HG03558 (cell line): Measurements from ENCODE around the gene QSOX1.

Experiments used
- ATAC-seq: cut with Tn5 transposase; IDR thresholded peaks from one replicate; pipeline ENCODE4 v1.9.1; 2021; ENCODE audit warnings: moderate number of reproducible peaks; ENCODE audit not compliant: unreplicated experiment; ENCODE audit errors: extremely low read depth

Gene QSOX1

GRCh38 chr1:180230791-180231505 is 76.3 kb downstream of the QSOX1 start:
- ATAC-seq, result no peak

GRCh38 chr1:180231506-180231921 is 76.8 kb downstream of the QSOX1 start:
- no peak for ATAC-seq

- ATAC-seq, result no peak
Measured at GRCh38 chr1:180231936-180232335, 77.3 kb downstream of the QSOX1 start.

- ATAC-seq, result no peak
Measured at GRCh38 chr1:180232521-180233043, 77.9 kb downstream of the QSOX1 start.

- no peak for ATAC-seq
Measured at GRCh38 chr1:180233191-180234011, 78.7 kb downstream of the QSOX1 start.

GRCh38 chr1:180234369-180235076 is 79.9 kb downstream of the QSOX1 start:
- no peak for ATAC-seq

- ATAC-seq, result no peak
Measured at GRCh38 chr1:180235077-180235501, 80.4 kb downstream of the QSOX1 start.

GRCh38 chr1:180235502-180236239 is 81.0 kb downstream of the QSOX1 start:
- ATAC-seq, result no peak

- no peak for ATAC-seq
Measured at GRCh38 chr1:180236698-180237509, 82.2 kb downstream of the QSOX1 start.

- no peak for ATAC-seq
Measured at GRCh38 chr1:180237869-180238476, 83.3 kb downstream of the QSOX1 start.

GRCh38 chr1:180238675-180239074 is 84.0 kb downstream of the QSOX1 start:
- no peak for ATAC-seq

GRCh38 chr1:180239145-180240096 is 84.8 kb downstream of the QSOX1 start:
- ATAC-seq, result no peak

- no peak for ATAC-seq
Measured at GRCh38 chr1:180241716-180242544, 87.3 kb downstream of the QSOX1 start.

GRCh38 chr1:180243517-180244221 is 89.0 kb downstream of the QSOX1 start:
- no peak for ATAC-seq

- ATAC-seq, result no peak
Measured at GRCh38 chr1:180244840-180245239, 90.2 kb downstream of the QSOX1 start.

GRCh38 chr1:180246579-180246978 is 91.9 kb downstream of the QSOX1 start:
- no peak for ATAC-seq
